ENCODE measurements around the gene DOCK8.

GRCh38 chr9:223152-223551 lies 8.5 kb downstream of the DOCK8 start:
- no peak for TF ChIP-seq CTCF (IDR thresholded peaks at IDR 0.05)
- no peak for TF ChIP-seq POLR2A (IDR thresholded peaks at IDR 0.05)

Data from uterus (tissue), 2 donors.